ENCODE data around the gene JPH4.

The JPH4 gene

DNA sequence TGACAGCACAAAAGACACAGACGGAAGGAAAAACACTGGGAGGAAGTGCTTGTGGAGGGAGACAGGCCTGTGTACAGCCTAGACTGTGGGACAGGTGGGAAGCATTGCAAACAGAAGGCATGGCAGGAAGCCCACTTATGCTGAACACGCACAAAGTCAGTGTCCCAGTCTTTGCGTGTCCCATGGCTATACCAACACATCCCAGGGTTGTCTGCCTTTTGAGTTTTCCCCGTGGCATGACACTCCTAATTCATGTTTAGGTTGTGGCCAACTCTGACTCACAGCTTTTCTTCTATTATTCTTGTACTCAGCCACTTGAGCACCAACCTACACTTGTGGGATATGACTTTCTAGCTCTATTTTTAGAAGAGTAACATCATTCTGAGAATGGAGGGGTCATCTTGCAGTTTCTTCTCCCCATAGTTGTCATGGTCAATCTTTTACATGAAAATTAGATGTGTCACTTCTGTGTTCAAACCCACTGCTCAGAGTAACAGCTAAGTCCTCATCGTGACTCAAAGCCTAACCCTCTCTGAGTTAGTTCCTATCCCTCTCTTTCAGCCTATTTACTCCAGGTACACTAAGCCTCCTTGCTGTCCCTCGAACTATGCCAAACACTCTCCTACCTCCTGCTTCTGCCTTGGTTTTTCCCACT is 27.5 kb upstream of the JPH4 start:
- H3K4me3 ChIP-seq (ENCODE audit: low read depth, low read length), result no peak overlapping the region
- TF ChIP-seq POLR2A (IDR thresholded peaks at IDR 0.05; ENCODE audit: extremely low read depth, insufficient read length), result no peak
- no peak for TF ChIP-seq MYC (IDR thresholded peaks at IDR 0.05; ENCODE audit: low read depth, low read length)
- TF ChIP-seq, protein P1, sequence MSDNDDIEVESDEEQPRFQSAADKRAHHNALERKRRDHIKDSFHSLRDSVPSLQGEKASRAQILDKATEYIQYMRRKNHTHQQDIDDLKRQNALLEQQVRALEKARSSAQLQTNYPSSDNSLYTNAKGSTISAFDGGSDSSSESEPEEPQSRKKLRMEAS (IDR thresholded peaks at IDR 0.05; ENCODE audit: low read depth, low read length), result no peak
- TF ChIP-seq, protein P2, sequence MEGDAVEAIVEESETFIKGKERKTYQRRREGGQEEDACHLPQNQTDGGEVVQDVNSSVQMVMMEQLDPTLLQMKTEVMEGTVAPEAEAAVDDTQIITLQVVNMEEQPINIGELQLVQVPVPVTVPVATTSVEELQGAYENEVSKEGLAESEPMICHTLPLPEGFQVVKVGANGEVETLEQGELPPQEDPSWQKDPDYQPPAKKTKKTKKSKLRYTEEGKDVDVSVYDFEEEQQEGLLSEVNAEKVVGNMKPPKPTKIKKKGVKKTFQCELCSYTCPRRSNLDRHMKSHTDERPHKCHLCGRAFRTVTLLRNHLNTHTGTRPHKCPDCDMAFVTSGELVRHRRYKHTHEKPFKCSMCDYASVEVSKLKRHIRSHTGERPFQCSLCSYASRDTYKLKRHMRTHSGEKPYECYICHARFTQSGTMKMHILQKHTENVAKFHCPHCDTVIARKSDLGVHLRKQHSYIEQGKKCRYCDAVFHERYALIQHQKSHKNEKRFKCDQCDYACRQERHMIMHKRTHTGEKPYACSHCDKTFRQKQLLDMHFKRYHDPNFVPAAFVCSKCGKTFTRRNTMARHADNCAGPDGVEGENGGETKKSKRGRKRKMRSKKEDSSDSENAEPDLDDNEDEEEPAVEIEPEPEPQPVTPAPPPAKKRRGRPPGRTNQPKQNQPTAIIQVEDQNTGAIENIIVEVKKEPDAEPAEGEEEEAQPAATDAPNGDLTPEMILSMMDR (IDR thresholded peaks at IDR 0.05; ENCODE audit: low read depth, low read length), result no peak
- no peak for DNase-seq (ENCODE audit: low read depth)

DNA sequence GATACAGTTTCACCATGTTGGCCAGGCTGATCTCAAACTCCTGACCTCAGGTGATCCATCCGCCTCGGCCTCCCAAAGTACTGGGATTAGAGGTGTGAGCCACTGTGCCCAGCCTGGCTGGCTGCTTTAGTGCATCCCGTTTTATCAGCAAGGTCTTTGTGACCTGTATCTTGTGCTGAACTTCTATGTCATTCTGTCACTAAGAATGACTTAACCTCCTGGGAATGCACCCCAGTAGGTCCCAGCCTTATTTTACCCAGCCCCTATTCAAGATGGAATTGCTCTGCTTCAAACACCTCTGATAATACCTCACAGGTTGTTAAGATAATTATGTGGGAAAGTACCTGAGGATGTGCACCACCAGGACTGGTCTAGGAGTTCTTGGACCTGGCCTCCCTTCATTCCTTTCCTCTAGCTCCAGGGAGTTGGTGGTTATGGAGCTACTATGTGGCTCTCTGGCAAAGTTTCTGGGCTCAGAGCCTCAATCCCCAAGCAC is 26.1 kb upstream of the JPH4 start:
- H3K4me3 ChIP-seq (ENCODE audit: low read depth, low read length), result no peak overlapping the region
- DNase-seq (ENCODE audit: low read depth), result no peak
- TF ChIP-seq, protein P1 (IDR thresholded peaks at IDR 0.05; ENCODE audit: low read depth, low read length), result no peak
- TF ChIP-seq, protein P2 (IDR thresholded peaks at IDR 0.05; ENCODE audit: low read depth, low read length), result no peak
- TF ChIP-seq MYC (IDR thresholded peaks at IDR 0.05; ENCODE audit: low read depth, low read length), result no peak
- no peak for TF ChIP-seq POLR2A (IDR thresholded peaks at IDR 0.05; ENCODE audit: extremely low read depth, insufficient read length)

DNA sequence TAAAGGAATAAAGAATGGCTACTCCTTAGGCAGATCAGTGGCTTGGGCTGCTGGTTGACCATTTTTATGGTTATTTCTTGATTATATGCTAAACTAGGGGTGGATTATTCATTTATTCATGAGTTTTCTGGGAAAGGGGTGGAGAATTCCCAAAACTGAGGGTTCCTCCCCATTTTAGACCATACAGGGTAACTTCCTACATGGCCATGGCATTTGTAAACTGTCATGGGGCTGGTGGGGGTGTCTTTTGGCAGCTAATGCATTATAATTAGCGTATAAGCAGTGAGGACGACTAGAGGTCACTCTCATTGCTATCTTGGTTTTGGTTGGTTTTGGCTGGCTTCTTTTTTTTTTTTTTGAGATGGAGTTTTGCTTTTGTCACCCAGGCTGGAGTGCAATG is 25.6 kb upstream of the JPH4 start:
- H3K4me3 ChIP-seq (ENCODE audit: low read depth, low read length), result no peak overlapping the region
- no peak for DNase-seq (ENCODE audit: low read depth)
- no peak for TF ChIP-seq MYC (IDR thresholded peaks at IDR 0.05; ENCODE audit: low read depth, low read length)
- TF ChIP-seq, protein P2 (IDR thresholded peaks at IDR 0.05; ENCODE audit: low read depth, low read length), result no peak
- TF ChIP-seq POLR2A (IDR thresholded peaks at IDR 0.05; ENCODE audit: extremely low read depth, insufficient read length), result no peak
- TF ChIP-seq, protein P1 (IDR thresholded peaks at IDR 0.05; ENCODE audit: low read depth, low read length), result no peak

DNA sequence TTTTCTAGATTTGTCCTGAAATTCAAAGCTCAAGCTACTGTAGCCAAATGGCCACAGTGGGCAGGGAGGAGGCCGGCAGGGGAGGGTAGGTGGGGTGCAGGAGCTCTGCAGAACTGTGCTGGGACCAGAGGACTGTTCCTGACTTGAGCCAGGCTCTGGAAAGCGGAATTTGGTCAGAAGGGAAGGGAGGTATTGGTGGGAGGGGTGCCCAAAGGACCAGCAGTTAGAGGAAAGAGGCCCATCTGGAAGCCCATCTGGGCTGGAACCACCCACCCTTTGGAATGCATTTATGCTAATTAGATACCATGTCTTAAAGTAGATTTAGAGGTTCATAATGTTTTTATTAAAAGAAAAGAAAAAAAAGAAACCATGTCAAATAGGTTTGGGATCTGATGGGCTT is 24.5 kb upstream of the JPH4 start:
- no peak for DNase-seq (ENCODE audit: low read depth)
- TF ChIP-seq, protein P1 (IDR thresholded peaks at IDR 0.05; ENCODE audit: low read depth, low read length), result no peak
- TF ChIP-seq MYC (IDR thresholded peaks at IDR 0.05; ENCODE audit: low read depth, low read length), result no peak
- TF ChIP-seq, protein P2 (IDR thresholded peaks at IDR 0.05; ENCODE audit: low read depth, low read length), result no peak
- no peak for TF ChIP-seq POLR2A (IDR thresholded peaks at IDR 0.05; ENCODE audit: extremely low read depth, insufficient read length)
- H3K4me3 ChIP-seq (ENCODE audit: low read depth, low read length), result no peak overlapping the region

DNA sequence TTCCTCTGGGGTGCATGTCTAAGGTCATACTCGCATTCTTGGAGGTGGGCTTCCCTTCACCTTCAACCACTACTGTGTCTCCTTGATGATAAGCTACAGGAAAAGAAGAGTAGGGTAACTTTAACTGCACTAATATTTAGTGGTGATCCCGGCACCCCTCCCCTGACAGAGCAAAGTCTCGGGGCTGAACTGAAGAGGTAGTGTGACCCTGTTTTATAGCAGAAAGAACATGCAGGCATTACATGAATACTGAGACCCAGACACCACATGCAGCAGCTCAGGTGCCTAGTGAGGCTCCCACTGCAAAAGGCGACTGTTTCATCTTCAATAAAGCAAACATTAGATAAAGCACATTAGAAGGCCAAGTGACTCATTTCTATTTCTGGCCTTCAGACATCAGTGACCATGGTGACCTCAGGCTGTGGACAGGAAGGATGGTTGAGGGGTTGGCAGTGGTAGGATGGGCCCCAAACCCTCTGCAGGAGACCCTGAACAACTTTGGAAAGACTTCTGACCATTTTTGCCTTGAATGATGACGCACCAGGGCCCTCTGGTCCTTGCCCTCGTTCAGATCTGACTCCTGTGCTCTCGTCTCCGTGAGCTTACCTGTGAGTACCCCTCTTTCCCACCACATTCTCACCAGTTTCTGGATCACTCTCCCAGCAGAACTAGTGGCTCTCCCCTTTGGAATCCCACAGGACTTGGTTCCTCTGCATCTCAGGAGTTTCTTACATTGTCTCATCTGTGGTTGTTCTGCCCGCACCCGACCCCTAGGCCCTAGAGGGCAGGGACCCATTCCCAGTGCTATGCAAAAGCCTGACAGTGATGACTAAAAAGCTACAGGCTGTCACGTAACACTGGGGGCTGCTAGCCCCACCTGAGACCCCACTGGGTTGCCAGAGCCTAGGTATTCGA is 23.8 kb upstream of the JPH4 start:
- no peak overlapping the region for H3K4me3 ChIP-seq (ENCODE audit: low read depth, low read length)
- DNase-seq (ENCODE audit: low read depth), result no peak
- TF ChIP-seq, protein P1 (IDR thresholded peaks at IDR 0.05; ENCODE audit: low read depth, low read length), result no peak
- TF ChIP-seq MYC (IDR thresholded peaks at IDR 0.05; ENCODE audit: low read depth, low read length) (no peak), POLR2A (IDR thresholded peaks at IDR 0.05; ENCODE audit: extremely low read depth, insufficient read length) (no peak)
- TF ChIP-seq, protein P2 (IDR thresholded peaks at IDR 0.05; ENCODE audit: low read depth, low read length), result no peak
